ENCODE data around the gene CHSY3.

- TF ChIP-seq CTCF (IDR thresholded peaks at IDR 0.05) (no peak), POLR2A (IDR thresholded peaks at IDR 0.05) (no peak)
Measured at GRCh38 chr5:130115686-130116085, 211.4 kb downstream of the CHSY3 start.
